ENCODE measurements around the gene LCOR. TPM values are rescaled to one million over a fixed set of nuclear protein-coding genes. Genes with fewer than 3 reads are reported as not detected.

Gene LCOR
- total RNA-seq, 1 experiment from 2014 or later = 23.9 TPM

- Mint-ChIP-seq H3K27ac (no peak overlapping the region), H3K27me3 (ENCODE audit: low read depth) (no peaks in the 10 kb centered on the region), H3K4me3 (no peak overlapping the region), H3K4me1 (no peaks in the 10 kb centered on the region), H3K9me3 (peaks cover 11% of the 10 kb centered on the region), H3K36me3 (peaks cover 19% of the 10 kb centered on the region)
- ATAC-seq (no peak), DNase-seq (ENCODE audit: low spot score) (no peak)
- POLR2A ChIA-PET = interaction anchor here (0.6 kb wide), 1 partner anchor 153 kb away, joined by 4 read pairs; no protein-coding TSS in a partner anchor
- TF ChIP-seq, protein P1, sequence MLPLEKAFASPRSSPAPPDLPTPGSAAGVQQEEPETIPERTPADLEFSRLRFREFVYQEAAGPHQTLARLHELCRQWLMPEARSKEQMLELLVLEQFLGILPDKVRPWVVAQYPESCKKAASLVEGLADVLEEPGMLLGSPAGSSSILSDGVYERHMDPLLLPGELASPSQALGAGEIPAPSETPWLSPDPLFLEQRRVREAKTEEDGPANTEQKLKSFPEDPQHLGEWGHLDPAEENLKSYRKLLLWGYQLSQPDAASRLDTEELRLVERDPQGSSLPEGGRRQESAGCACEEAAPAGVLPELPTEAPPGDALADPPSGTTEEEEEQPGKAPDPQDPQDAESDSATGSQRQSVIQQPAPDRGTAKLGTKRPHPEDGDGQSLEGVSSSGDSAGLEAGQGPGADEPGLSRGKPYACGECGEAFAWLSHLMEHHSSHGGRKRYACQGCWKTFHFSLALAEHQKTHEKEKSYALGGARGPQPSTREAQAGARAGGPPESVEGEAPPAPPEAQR (CRISPR knock-in tag; IDR thresholded peaks at IDR 0.05) = no peak
- TF ChIP-seq JUN (CRISPR knock-in tag; IDR thresholded peaks at IDR 0.05) (no peak), NFATC4 (CRISPR knock-in tag; IDR thresholded peaks at IDR 0.05) (no peak), GABPB1 (CRISPR knock-in tag; IDR thresholded peaks at IDR 0.05) (no peak), NR2C2 (CRISPR knock-in tag; IDR thresholded peaks at IDR 0.05) (no peak), ELF4 (CRISPR knock-in tag; IDR thresholded peaks at IDR 0.05; ENCODE audit: low read depth) (no peak), ZNF396 (CRISPR knock-in tag; IDR thresholded peaks at IDR 0.05; ENCODE audit: borderline replicate concordance) (no peak), FOXP4 (CRISPR knock-in tag; IDR thresholded peaks at IDR 0.05) (no peak), CDX4 (CRISPR knock-in tag; IDR thresholded peaks at IDR 0.05; ENCODE audit: borderline replicate concordance) (no peak), RORB (CRISPR knock-in tag; IDR thresholded peaks at IDR 0.05) (no peak), SP1 (CRISPR knock-in tag; conservative IDR thresholded peaks at IDR 0.05) (no peak), ZNF263 (CRISPR knock-in tag; IDR thresholded peaks at IDR 0.05; ENCODE audit: low read depth) (no peak), TEAD4 (CRISPR knock-in tag; IDR thresholded peaks at IDR 0.05) (no peak), ZNF121 (CRISPR knock-in tag; IDR thresholded peaks at IDR 0.05) (no peak), FOXP1 (CRISPR knock-in tag; IDR thresholded peaks at IDR 0.05; ENCODE audit: borderline replicate concordance) (no peak), STAT6 (CRISPR knock-in tag; conservative IDR thresholded peaks at IDR 0.05; ENCODE audit: low read depth) (no peak)
- TF ChIP-seq, protein P2, sequence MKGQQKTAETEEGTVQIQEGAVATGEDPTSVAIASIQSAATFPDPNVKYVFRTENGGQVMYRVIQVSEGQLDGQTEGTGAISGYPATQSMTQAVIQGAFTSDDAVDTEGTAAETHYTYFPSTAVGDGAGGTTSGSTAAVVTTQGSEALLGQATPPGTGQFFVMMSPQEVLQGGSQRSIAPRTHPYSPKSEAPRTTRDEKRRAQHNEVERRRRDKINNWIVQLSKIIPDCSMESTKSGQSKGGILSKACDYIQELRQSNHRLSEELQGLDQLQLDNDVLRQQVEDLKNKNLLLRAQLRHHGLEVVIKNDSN (CRISPR knock-in tag; IDR thresholded peaks at IDR 0.05) = no peak
- TF ChIP-seq, protein P3, sequence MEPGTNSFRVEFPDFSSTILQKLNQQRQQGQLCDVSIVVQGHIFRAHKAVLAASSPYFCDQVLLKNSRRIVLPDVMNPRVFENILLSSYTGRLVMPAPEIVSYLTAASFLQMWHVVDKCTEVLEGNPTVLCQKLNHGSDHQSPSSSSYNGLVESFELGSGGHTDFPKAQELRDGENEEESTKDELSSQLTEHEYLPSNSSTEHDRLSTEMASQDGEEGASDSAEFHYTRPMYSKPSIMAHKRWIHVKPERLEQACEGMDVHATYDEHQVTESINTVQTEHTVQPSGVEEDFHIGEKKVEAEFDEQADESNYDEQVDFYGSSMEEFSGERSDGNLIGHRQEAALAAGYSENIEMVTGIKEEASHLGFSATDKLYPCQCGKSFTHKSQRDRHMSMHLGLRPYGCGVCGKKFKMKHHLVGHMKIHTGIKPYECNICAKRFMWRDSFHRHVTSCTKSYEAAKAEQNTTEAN (CRISPR knock-in tag; IDR thresholded peaks at IDR 0.05) = no peak
- CTCF ChIA-PET = interaction anchor here (2.1 kb wide), 1 partner anchor 90 kb away, joined by 5 read pairs; no protein-coding TSS in a partner anchor
Measured at GRCh38 chr10:96935148-96935547, 103.0 kb downstream of the LCOR start.
